ENCODE results near the gene TTLL11.

The TTLL11 gene

GRCh38 chr9:121826711-121827110, 266.4 kb downstream of the TTLL11 start:
- no peak for DNase-seq (ENCODE audit: extremely low read depth, insufficient read length)
- no peak for TF ChIP-seq CTCF (IDR thresholded peaks at IDR 0.05; ENCODE audit: insufficient read depth, low read length, poor library complexity, severe bottlenecking)
- Histone ChIP-seq H3K27me3 (replicated peaks; ENCODE audit: control insufficient read depth, insufficient read depth, low read length) (no peaks in the 10 kb centered on the region), H3K4me3 (replicated peaks; ENCODE audit: low read depth, low read length) (no peak overlapping the region), H3K36me3 (ENCODE audit: control insufficient read depth, insufficient read depth, low read length) (no peaks in the 10 kb centered on the region)

GRCh38 chr9:121825031-121825691, 267.9 kb downstream of the TTLL11 start:
- H3K36me3 ChIP-seq (ENCODE audit: control insufficient read depth, insufficient read depth, low read length) = no peaks in the 10 kb centered on the region
- TF ChIP-seq CTCF (IDR thresholded peaks at IDR 0.05; ENCODE audit: insufficient read depth, low read length, poor library complexity, severe bottlenecking) = no peak
- H3K27me3 ChIP-seq (replicated peaks; ENCODE audit: control insufficient read depth, insufficient read depth, low read length) = peaks cover 2% of the 10 kb centered on the region; the same call in 1 of the 2 replicates
- no peak overlapping the region for H3K4me3 ChIP-seq (replicated peaks; ENCODE audit: low read depth, low read length)
- DNase-seq (ENCODE audit: extremely low read depth, insufficient read length) = no peak

- Histone ChIP-seq H3K27me3 (replicated peaks; ENCODE audit: control insufficient read depth, insufficient read depth, low read length) (peaks cover 2% of the 10 kb centered on the region; the same call in 1 of the 2 replicates), H3K4me3 (replicated peaks; ENCODE audit: low read depth, low read length) (no peak overlapping the region), H3K36me3 (ENCODE audit: control insufficient read depth, insufficient read depth, low read length) (no peaks in the 10 kb centered on the region)
- no peak for DNase-seq (ENCODE audit: extremely low read depth, insufficient read length)
- no peak for TF ChIP-seq CTCF (IDR thresholded peaks at IDR 0.05; ENCODE audit: insufficient read depth, low read length, poor library complexity, severe bottlenecking)
These were observed 268.5 kb downstream of the TTLL11 start for GRCh38 chr9:121824651-121825030.

- no peak for TF ChIP-seq CTCF (IDR thresholded peaks at IDR 0.05; ENCODE audit: insufficient read depth, low read length, poor library complexity, severe bottlenecking)
- Histone ChIP-seq H3K36me3 (ENCODE audit: control insufficient read depth, insufficient read depth, low read length) (no peaks in the 10 kb centered on the region), H3K27me3 (replicated peaks; ENCODE audit: control insufficient read depth, insufficient read depth, low read length) (peaks cover 2% of the 10 kb centered on the region; the same call in 1 of the 2 replicates), H3K4me3 (replicated peaks; ENCODE audit: low read depth, low read length) (no peak overlapping the region)
- DNase-seq (ENCODE audit: extremely low read depth, insufficient read length) = no peak
These were observed 269.5 kb downstream of the TTLL11 start for GRCh38 chr9:121823451-121824169.

- Histone ChIP-seq H3K36me3 (ENCODE audit: control insufficient read depth, insufficient read depth, low read length) (no peaks in the 10 kb centered on the region), H3K4me3 (replicated peaks; ENCODE audit: low read depth, low read length) (no peak overlapping the region), H3K27me3 (replicated peaks; ENCODE audit: control insufficient read depth, insufficient read depth, low read length) (peaks cover 2% of the 10 kb centered on the region; the same call in 1 of the 2 replicates)
- no peak for TF ChIP-seq CTCF (IDR thresholded peaks at IDR 0.05; ENCODE audit: insufficient read depth, low read length, poor library complexity, severe bottlenecking)
- DNase-seq (ENCODE audit: extremely low read depth, insufficient read length) = no peak
These were observed 270.7 kb downstream of the TTLL11 start for GRCh38 chr9:121822093-121823085.
